ENCODE data around the gene GET3.

DNA sequence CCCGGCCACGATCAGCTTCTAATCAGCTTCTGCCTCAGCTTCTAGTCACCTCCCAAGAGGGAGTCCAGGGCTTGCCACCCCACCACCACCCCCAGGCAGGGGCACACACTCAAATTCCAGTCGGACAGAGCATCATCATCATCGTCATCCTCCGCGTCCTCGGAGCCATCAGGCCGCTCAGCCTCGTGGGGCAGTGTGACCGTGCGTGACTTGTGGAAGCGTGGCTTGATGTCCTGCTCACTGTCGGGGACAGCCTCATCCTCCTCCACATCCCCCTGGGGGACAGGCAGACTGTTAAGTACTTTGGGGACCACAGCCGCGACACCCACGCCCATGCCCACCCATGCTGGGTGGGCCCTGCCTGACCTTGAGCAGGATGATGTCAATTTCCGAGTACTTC, 26.1 kb upstream of the GET3 start:
- no peak for TF ChIP-seq EZH2 (optimal IDR thresholded peaks at IDR 0.05; ENCODE audit: low read depth, low read length)
- TF ChIP-seq, protein P1, sequence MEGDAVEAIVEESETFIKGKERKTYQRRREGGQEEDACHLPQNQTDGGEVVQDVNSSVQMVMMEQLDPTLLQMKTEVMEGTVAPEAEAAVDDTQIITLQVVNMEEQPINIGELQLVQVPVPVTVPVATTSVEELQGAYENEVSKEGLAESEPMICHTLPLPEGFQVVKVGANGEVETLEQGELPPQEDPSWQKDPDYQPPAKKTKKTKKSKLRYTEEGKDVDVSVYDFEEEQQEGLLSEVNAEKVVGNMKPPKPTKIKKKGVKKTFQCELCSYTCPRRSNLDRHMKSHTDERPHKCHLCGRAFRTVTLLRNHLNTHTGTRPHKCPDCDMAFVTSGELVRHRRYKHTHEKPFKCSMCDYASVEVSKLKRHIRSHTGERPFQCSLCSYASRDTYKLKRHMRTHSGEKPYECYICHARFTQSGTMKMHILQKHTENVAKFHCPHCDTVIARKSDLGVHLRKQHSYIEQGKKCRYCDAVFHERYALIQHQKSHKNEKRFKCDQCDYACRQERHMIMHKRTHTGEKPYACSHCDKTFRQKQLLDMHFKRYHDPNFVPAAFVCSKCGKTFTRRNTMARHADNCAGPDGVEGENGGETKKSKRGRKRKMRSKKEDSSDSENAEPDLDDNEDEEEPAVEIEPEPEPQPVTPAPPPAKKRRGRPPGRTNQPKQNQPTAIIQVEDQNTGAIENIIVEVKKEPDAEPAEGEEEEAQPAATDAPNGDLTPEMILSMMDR (IDR thresholded peaks at IDR 0.05; ENCODE audit: low read length), result no peak
- no peak for TF ChIP-seq EZH2phosphoT487 (IDR thresholded peaks at IDR 0.05; ENCODE audit: low read length)

Data from MM.1S (cell line).